Stimulated activated CD4-positive, alpha-beta T cell treated with anti-CD3 and anti-CD28 coated beads, Interleukin-4, amount 100 ng/mL, for 1 hour (primary cell): ENCODE data around the gene MITD1.
"Not testable (repeated sequence)": the region's sequence is repeated elsewhere in the genome, so short reads cannot be mapped to it uniquely, and the experiment has no call there.

ENCODE experiments used
- DNase-seq: peaks from one replicate; pipeline ENCODE4 v3.0.0-alpha.2; 2020

Gene MITD1

DNA sequence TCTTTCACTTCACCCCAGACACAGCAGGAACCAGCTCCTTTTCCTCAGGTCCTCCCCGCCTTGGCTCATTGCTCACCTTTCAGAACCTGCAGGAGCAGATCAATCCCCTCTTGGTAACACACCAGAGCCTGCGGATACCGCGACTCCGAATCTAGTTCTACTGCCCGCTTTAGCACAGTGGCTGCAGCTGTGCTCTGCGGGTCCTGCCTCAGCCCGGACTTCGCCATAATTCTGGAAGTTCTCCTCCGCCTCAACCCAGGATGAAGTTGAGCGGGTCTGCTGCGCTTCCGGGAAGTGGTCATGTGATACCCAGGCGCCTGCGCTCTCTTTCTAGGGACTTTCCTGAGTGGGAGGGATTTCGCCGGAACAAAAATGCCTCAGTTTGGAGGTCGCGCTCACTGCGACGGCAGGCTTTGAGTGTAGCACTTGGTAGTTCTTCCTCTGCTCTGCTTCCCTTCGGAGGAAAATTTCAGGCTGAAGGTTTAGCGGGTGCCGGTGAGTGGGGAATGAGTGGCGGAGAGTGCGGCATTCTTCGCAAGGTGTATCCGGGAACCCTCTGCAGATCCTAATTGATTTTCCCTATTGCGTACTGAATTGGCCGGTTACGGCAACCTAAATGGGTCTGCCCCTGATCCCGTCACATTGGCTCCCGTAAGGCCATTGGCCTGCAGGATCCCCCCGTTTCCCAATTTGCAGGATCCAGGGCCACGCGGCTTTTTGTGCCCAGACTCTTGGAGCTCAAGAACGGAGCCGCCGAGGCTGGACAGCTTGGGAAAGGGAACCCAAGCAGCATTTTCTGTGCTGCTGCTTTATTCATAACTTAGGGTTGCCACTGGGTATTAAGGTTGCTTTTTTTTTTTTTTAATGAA, at the start of gene MITD1, which contains the start of gene MRPL30:
TSS of gene MITD1 (minus strand) at position 304 of the 869 bp plus-strand sequence. CDS start at position 227, 77 bp downstream.
TSS of gene MRPL30 (plus strand) at position 430 of the 869 bp plus-strand sequence. CDS start 5,020 bp downstream, outside the sequence.
- peak; percentile 83 for DNase-seq

DNA sequence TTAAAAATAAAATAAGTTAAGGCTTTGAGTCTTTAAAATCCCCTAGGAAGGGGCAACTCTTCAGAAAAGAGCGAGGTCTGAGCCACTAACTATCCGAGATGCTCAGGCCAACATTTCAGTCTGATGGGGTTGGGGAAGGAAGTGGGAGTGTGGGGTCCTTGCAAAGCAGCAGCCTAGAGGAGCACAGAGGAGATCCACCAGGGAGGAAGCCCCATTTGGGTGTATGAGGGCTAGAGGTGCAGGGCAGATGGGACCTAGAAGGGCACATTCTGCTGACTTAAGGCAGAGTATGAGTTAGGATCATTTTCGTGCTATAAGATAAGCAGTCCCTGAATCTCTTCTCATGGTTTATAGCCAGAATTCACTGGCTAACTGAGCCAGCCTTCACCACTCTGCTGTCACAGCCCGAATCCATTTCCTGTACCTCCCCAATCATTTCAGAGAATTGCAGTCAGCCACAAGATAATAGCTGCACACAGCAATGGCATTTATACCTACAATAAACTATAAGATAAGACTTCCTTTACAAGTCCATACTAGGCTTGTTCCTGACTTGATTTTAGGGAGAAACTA, 37.2 kb upstream of the MITD1 start:
- no peak for DNase-seq

GRCh38 chr2:99216096-99216495, 35.2 kb upstream of the MITD1 start:
- DNase-seq: no peak

GRCh38 chr2:99205491-99205890, 24.6 kb upstream of the MITD1 start:
- no peak for DNase-seq

GRCh38 chr2:99201959-99202678, 21.3 kb upstream of the MITD1 start:
- DNase-seq: no peak

GRCh38 chr2:99200076-99200800, 19.4 kb upstream of the MITD1 start:
- DNase-seq: no peak

DNA sequence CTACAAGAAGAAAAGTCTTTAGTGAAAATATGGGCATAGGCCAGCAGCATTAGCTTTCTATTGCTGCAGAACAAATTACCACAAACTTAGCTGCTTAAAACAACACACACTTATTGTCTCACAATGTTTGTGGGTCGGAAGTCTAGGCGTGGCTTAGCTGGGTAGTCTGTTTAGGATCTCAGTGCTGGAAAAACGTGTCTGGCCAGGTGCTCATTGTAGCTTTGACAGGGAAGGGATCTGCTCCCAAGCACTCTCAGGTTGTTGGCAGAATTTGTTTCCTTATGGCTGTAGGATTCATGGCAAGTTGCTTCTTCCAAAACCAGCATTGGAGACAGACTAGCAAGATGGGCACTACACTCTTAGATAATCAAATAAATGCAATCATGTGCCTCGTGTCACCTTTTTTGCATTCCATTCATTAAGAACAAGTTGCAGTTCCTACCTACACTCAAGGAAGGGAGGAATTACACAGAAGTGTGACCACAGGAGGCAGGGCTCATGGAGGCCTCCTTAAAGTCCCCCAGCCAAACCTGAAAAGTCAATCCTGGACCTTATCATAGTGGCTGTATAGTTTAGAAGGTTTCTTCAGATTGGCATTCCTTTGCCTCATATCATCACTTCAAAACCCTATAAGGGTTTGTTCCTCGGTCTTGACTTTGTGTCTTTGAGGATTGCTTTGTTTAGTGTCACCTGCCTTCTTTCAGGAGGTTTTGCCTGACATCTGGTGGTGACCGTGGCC, 17.4 kb upstream of the MITD1 start:
- DNase-seq: no peak

GRCh38 chr2:99192364-99192763, 11.5 kb upstream of the MITD1 start:
- DNase-seq: not testable (repeated sequence)

- no peak for DNase-seq
Measured at GRCh38 chr2:99190548-99190947, 9.7 kb upstream of the MITD1 start.

DNA sequence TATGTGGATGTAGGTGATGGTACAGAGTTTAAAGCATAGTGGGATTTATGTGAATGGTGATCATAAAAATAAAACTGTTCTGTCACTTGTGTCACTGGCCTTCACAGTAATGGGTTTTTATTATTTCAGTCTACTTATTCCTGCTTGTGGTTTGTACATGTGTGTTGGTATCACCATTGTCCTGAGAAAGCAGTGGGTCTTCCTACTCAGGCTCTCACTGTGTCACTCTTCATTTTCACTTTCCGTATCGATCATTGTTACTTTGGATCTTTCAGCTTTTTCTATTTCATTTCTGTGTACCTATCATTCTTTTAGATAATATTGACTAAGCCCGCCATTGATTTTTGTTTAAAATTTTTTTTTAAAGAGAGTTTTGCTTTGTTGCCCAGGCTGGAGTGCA, 7.5 kb upstream of the MITD1 start:
- no peak for DNase-seq

- DNase-seq: no peak
Measured at GRCh38 chr2:99187011-99187410, 6.2 kb upstream of the MITD1 start.

GRCh38 chr2:99184811-99185210, 4.0 kb upstream of the MITD1 start:
- no peak for DNase-seq

DNA sequence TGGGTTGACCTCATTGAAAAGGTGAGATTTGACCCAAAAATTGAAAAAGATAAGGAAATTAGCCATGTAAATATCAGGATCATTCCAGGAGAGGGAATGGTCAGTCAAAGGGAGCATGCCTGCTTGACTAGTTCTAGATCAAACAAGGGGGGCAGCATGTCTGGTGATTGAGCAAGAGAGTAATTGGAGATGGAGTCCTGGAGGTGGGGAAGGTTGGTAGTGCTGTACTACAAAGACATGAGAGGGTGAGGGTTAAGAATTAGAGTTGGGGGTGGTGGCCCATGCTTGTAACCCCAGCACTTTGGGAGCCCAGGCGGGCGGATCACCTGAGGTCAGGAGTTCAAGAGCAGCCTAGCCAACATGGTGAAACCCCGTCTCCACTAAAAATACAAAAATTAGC, 2.2 kb upstream of the MITD1 start:
- DNase-seq: no peak

- no peak for DNase-seq
Measured at GRCh38 chr2:99181624-99182000, 754 bp upstream of the MITD1 start.

DNA sequence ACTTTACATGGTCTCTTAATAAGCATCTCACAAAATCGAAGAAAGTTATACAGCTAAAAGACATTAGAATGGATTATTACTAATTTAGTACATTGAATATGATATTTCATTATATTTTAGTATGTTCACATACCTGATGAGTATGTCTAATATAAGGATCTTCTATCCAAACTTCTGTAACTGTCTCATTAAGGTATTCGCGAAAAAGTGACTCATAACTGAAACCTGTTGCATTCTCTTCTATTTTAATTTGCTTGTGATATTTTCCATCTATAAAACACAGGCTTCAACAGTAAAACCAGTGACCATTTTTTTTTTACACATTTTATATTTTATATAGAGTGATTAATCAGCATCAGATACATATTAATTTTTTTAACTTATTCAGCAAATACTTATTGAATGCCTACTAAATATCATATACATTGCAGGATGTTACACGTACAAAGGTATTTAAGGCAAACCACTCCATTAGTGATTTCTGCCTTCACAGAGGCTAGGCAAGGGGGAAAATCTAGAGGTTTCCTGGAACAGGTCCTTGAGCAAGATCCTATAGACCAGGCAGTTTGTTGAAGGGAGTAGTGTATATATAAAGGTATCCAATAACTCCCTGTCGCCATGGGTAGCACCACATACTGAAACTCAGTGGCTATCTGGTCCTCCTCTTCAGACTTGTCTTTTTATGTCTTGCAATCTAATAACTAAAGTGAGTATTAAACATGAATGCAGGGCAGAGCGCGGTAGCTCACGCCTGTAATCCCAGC, 9.3 kb downstream of the MITD1 start:
- no peak for DNase-seq

GRCh38 chr2:99169534-99169933, 11.3 kb downstream of the MITD1 start:
- no peak for DNase-seq

- no peak for DNase-seq
Measured at GRCh38 chr2:99166218-99166617, 14.6 kb downstream of the MITD1 start.

DNA sequence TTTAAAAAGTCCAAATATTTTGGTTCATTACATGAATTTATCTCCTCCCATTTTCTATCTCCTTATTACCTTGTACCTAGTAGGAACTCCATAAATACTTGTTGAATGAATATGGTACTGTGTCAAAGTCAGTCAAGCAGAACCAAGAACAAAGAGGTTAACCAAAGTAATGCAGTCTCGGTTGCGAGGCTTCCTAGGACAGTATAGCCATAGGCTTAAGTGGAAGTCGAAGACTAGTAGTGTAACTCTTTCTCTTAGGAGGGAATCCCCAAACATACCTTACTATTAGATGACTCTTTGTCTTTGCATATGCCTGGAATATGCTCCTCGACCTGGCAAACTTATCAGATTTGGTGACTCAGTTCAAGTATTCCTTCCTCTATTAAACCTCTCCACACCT, 21.3 kb downstream of the MITD1 start:
- DNase-seq: no peak

DNA sequence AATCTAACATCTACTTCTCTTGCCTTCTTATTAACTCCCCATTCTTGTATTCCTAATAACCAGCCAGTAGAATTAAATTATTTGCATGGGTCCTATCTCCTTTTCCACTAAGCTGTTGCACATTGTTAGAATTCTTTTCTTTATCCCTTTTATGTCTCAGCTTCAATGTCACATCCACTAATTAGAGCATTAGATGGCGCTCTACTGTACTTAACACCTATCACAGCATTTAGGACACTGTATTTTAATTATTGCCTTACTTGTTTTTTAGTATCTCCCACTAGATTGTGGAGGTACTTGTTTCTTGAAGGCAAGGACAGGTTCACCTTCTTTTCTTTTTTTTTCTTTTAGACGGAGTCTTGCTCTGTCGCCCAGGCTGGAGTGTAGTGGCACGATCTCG, 22.3 kb downstream of the MITD1 start:
- DNase-seq: no peak

GRCh38 chr2:99156891-99157290, 24.0 kb downstream of the MITD1 start:
- no peak for DNase-seq
